ENCODE results near the gene SRRM5. TPM values are rescaled to one million over a fixed set of nuclear protein-coding genes. Genes with fewer than 3 reads are reported as not detected.

SRRM5 gene
- total RNA-seq, result not detected

GRCh38 chr19:43611788-43612187 lies at the start of gene SRRM5:
Gene SRRM5 (plus strand): TSS chr19:43612088. CDS start chr19:43612122, 34 bp downstream.

GRCh38 chr19:43575156-43575950 lies 36.5 kb upstream of the SRRM5 start, which contains the start of the genes PINLYP and XRCC1:
Gene PINLYP (plus strand): TSS chr19:43575801. CDS start chr19:43577192, 1,391 bp downstream.
Gene XRCC1 (minus strand): TSS chr19:43575527. CDS start chr19:43575458, 69 bp downstream.

GRCh38 chr19:43595999-43596841 lies 15.7 kb upstream of the SRRM5 start, which contains the start of the genes IRGQ and ZNF576:
Gene IRGQ (minus strand): TSS chr19:43596134. CDS start chr19:43595338, 796 bp downstream.
Gene ZNF576 (plus strand): TSS chr19:43596595. CDS start chr19:43597109, 514 bp downstream.

GRCh38 chr19:43619262-43620060 lies 7.6 kb downstream of the SRRM5 start, which contains the start of gene ZNF428:
Gene ZNF428 (minus strand): TSS chr19:43619629. CDS start chr19:43614304, 5,325 bp downstream.

GRCh38 chr19:43639519-43640423 lies 27.9 kb downstream of the SRRM5 start, which contains the start of gene CADM4:
Gene CADM4 (minus strand): TSS chr19:43639850. CDS start chr19:43639790, 60 bp downstream.

Small RNAs within 50 kb of the gene (small RNA-seq; reads per million reads assigned to genes)
- not detected for gene RN7SL368P

Other genes with a start within 250 kb of the SRRM5 start
- gene TEX101, start 197.2 kb upstream of the SRRM5 start, total RNA-seq, result not detected
- gene LYPD3, start 146.5 kb upstream of the SRRM5 start, total RNA-seq, result 0.46 TPM
- gene PHLDB3, start 107.3 kb upstream of the SRRM5 start, total RNA-seq, result 3.7 TPM
- gene ETHE1, start 84.9 kb upstream of the SRRM5 start, total RNA-seq, result 18.2 TPM
- 1.8 TPM for gene ZNF575, start 78.9 kb upstream of the SRRM5 start, total RNA-seq
- gene XRCC1, start 36.6 kb upstream of the SRRM5 start, total RNA-seq, result 16.4 TPM
- gene PINLYP, start 36.3 kb upstream of the SRRM5 start, total RNA-seq, result 8.1 TPM
- 134 TPM for gene IRGQ, start 16.0 kb upstream of the SRRM5 start, total RNA-seq
- gene ZNF576, start 15.5 kb upstream of the SRRM5 start, total RNA-seq, result 11.1 TPM
- gene ZNF428, start 7.5 kb downstream of the SRRM5 start, total RNA-seq, result 107 TPM
- 93.2 TPM for gene CADM4, start 27.8 kb downstream of the SRRM5 start, total RNA-seq
- 3.7 TPM for gene PLAUR, start 58.1 kb downstream of the SRRM5 start, total RNA-seq
- not detected for gene IRGC, start 104.0 kb downstream of the SRRM5 start, total RNA-seq
- gene SMG9, start 142.9 kb downstream of the SRRM5 start, total RNA-seq, result 13.4 TPM
- gene KCNN4, start 168.9 kb downstream of the SRRM5 start, total RNA-seq, result not detected
- 6.7 TPM for gene LYPD5, start 190.4 kb downstream of the SRRM5 start, total RNA-seq
- gene ZNF283, start 215.2 kb downstream of the SRRM5 start, total RNA-seq, result 36.2 TPM